Measurements from ENCODE around the gene OPTC.

Gene OPTC

GRCh38 chr1:203558064-203558760 is 64.3 kb downstream of the OPTC start:
- no peak for TF ChIP-seq CTCF (IDR thresholded peaks at IDR 0.05; ENCODE audit: extremely low read depth, insufficient read depth, missing control alignments)
- in situ Hi-C loops (cut with MboI; ENCODE audit: low pct_unique_long_range_greater_than_20kb, low sequenced_read_pairs, unreplicated experiment): no loop called here
- DNase-seq (ENCODE audit: low spot score): no peak

Measured in GM13977 (cell line).